MCF 10A (cell line): ENCODE results near the gene SLC26A11. TPM values are rescaled to one million over a fixed set of nuclear protein-coding genes. Genes with fewer than 3 reads are reported as not detected.
"Not testable (repeated sequence)": the region's sequence is repeated elsewhere in the genome, so short reads cannot be mapped to it uniquely, and the experiment has no call there.

Source experiments
- BruUV-seq: library from RNA; stranded (reverse); fragments of 400-500 nt; replicated peaks from 2 replicates; lab custom pipeline; 2021; lab: Mats Ljungman, UMichigan
- CTCF ChIA-PET: fragments of 300-600 bp; sonication (Branson Sonifier 250); formaldehyde crosslinking; extraction: SDS; loops from one replicate; lab custom pipeline; 2021; ENCODE audit warnings: antibody characterized with exemption, inconsistent platforms; lab: Yijun Ruan, JAX
- POLR2A ChIA-PET: fragments of 300-600, 350-650 bp; sonication (Branson Sonifier 250); formaldehyde crosslinking; extraction: SDS; loops from one replicate; lab custom pipeline; 2020; ENCODE audit warnings: antibody characterized with exemption, inconsistent platforms; lab: Yijun Ruan, JAX
- DNase-seq: peaks from one replicate; pipeline ENCODE4 v3.0.0-alpha.2; 2018; ENCODE audit not compliant: unreplicated experiment
- H3K27ac Mint-ChIP-seq: one replicate; pipeline ENCODE4 v1.8.0; 2022; ENCODE audit warnings: mild to moderate bottlenecking, low read depth, mixed read lengths; ENCODE audit not compliant: unreplicated experiment
- H3K27me3 Mint-ChIP-seq: one replicate; pipeline ENCODE4 v1.8.0; 2022; ENCODE audit warnings: mixed read lengths; ENCODE audit not compliant: insufficient read depth, unreplicated experiment
- H3K36me3 Mint-ChIP-seq: one replicate; pipeline ENCODE4 v1.8.0; 2022; ENCODE audit warnings: mild to moderate bottlenecking, moderate library complexity, mixed read lengths; ENCODE audit not compliant: insufficient read depth, unreplicated experiment
- H3K4me1 Mint-ChIP-seq: one replicate; pipeline ENCODE4 v1.8.0; 2022; ENCODE audit warnings: mixed read lengths; ENCODE audit not compliant: insufficient read depth, unreplicated experiment
- H3K4me3 Mint-ChIP-seq: one replicate; pipeline ENCODE4 v1.8.0; 2022; ENCODE audit warnings: mild to moderate bottlenecking, moderate library complexity, mixed read lengths; ENCODE audit not compliant: unreplicated experiment
- H3K9me3 Mint-ChIP-seq: one replicate; pipeline ENCODE4 v1.8.0; 2022; ENCODE audit warnings: mixed read lengths; ENCODE audit not compliant: unreplicated experiment
- CTCF ChIP-seq: fragments of 200-600 bp; IDR thresholded peaks from one replicate; pipeline ENCODE4 v1.8.0; 2022; ENCODE audit warnings: antibody characterized with exemption, mild to moderate bottlenecking; ENCODE audit not compliant: unreplicated experiment
- intact Hi-C: fragments of 100-400 bp; cut with micrococcal nuclease; formaldehyde crosslinking; loops from 2 replicates; pipeline ENCODE4 v1.14.1; 2022
- total RNA-seq: library from RNA; stranded (reverse); gene quantifications from 2 replicates; pipeline ENCODE4 v1.2.3, GENCODE V29; 2022

SLC26A11 gene
- total RNA-seq, 1 experiment from 2014 or later: 11.7 TPM

DNA sequence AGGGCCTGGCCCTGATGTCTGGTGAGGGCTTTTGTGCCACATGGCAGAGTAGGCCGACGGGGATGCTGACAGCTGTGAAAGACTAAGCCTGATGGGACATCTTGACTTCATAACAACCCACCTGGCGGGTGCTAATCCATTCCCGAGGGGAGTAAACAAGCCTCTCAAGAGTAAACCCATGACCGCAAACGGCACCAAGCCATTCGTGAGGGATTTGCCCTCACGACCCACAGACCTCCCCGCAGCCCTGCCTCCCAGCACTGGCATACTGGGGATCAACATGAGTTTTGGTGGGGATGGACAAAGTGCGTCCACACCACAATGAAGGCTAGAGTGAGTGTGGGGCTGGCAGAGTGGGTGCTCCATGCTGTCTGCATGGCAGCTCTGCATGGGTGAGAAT, 52.1 kb downstream of the SLC26A11 start:
- CTCF ChIA-PET: no interaction called here
- BruUV-seq: no TSS peak
- Mint-ChIP-seq H3K36me3 (peaks cover 15% of the 10 kb centered on the region), H3K27me3 (no peaks in the 10 kb centered on the region), H3K4me1 (peaks cover 6% of the 10 kb centered on the region), H3K27ac (no peak overlapping the region), H3K9me3 (no peaks in the 10 kb centered on the region), H3K4me3 (no peak overlapping the region)
- POLR2A ChIA-PET: no interaction called here
- no peak for TF ChIP-seq CTCF
- intact Hi-C loops: no loop called here
- no peak for DNase-seq

DNA sequence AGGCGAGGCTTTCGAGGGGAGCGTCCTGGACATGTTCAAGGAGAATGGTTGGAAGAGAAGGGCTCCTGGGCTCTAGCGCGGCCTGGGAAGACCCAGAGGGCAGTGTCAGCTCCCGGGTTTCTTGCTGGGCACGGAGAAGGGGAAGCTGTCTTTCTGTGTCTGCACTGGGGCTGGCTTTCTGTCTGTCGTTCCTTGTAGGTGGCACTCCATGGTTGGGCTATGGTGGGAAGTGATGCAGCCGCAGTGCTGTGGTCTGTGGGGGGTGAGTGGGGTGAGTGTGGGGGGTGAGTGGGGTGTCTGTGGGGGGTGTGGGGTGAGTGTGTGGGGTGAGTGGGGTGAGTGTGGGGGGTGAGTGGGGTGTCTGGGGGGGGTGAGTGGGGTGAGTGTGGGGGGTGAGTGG, 54.1 kb downstream of the SLC26A11 start:
- ChIA-PET CTCF (no interaction called here), POLR2A (no interaction called here)
- no peaks in the 10 kb centered on the region for H3K9me3 Mint-ChIP-seq
- H3K4me1 Mint-ChIP-seq: peaks cover 25% of the 10 kb centered on the region
- TF ChIP-seq CTCF: no peak
- H3K36me3 Mint-ChIP-seq: peaks cover 20% of the 10 kb centered on the region
- intact Hi-C loops: no loop called here
- no TSS peak for BruUV-seq
- no peaks in the 10 kb centered on the region for H3K27me3 Mint-ChIP-seq
- no peak overlapping the region for H3K27ac Mint-ChIP-seq
- no peak overlapping the region for H3K4me3 Mint-ChIP-seq
- no peak for DNase-seq

- intact Hi-C loops: no loop called here
- no TSS peak for BruUV-seq
- DNase-seq: no peak
Observed at GRCh38 chr17:80274871-80275449, 54.7 kb downstream of the SLC26A11 start.

GRCh38 chr17:80275857-80276256, 55.6 kb downstream of the SLC26A11 start:
- BruUV-seq, H3K9me3 Mint-ChIP-seq, intact Hi-C loops, DNase-seq, H3K27me3 Mint-ChIP-seq, H3K4me3 Mint-ChIP-seq: not testable (repeated sequence)
- CTCF ChIA-PET: interaction anchor here (0.6 kb wide), 1 partner anchor 866 kb away, joined by 4 read pairs; no protein-coding TSS in a partner anchor
- peaks cover 32% of the 10 kb centered on the region for H3K36me3 Mint-ChIP-seq
- POLR2A ChIA-PET: interaction anchor here (1.0 kb wide), 1 partner anchor 12 kb away, joined by 3 read pairs; no protein-coding TSS in a partner anchor
- H3K4me1 Mint-ChIP-seq: peaks cover 35% of the 10 kb centered on the region
- H3K27ac Mint-ChIP-seq: peak overlapping the region; percentile 76

More at GRCh38 chr17:80274871-80275449, 54.7 kb downstream of the SLC26A11 start:
- peaks cover 31% of the 10 kb centered on the region for H3K4me1 Mint-ChIP-seq
- ChIA-PET CTCF (interaction anchor here (0.6 kb wide), 1 partner anchor 90 kb away, joined by 3 read pairs; no protein-coding TSS in a partner anchor), POLR2A (no interaction called here)
- no peaks in the 10 kb centered on the region for H3K9me3 Mint-ChIP-seq
- no peak overlapping the region for H3K4me3 Mint-ChIP-seq
- peak overlapping the region; percentile 54 for H3K27ac Mint-ChIP-seq
- H3K36me3 Mint-ChIP-seq: peaks cover 23% of the 10 kb centered on the region
- H3K27me3 Mint-ChIP-seq: no peaks in the 10 kb centered on the region
- no peak for TF ChIP-seq CTCF
